Lung microvascular endothelial cell (primary cell): Measurements from ENCODE around the gene NCKAP5. TPM values are rescaled to one million over a fixed set of nuclear protein-coding genes. Genes with fewer than 3 reads are reported as not detected.

Experiments used
- DNase-seq, 2 donors: peaks; one replicate each; pipeline versions ENCODE4 v3.0.0 to v3.0.0-alpha.2; 2010; ENCODE audit warnings: low read depth in 2 of 2
- total RNA-seq: library from RNA; depleted of rRNA; stranded (reverse); fragments of >200 nt; gene quantifications from 2 replicates; pipeline ENCODE4 v1.2.1, GENCODE V29; 2014

Gene NCKAP5
- total RNA-seq, 1 donor from 2014 or later: under 0.01 TPM

DNA sequence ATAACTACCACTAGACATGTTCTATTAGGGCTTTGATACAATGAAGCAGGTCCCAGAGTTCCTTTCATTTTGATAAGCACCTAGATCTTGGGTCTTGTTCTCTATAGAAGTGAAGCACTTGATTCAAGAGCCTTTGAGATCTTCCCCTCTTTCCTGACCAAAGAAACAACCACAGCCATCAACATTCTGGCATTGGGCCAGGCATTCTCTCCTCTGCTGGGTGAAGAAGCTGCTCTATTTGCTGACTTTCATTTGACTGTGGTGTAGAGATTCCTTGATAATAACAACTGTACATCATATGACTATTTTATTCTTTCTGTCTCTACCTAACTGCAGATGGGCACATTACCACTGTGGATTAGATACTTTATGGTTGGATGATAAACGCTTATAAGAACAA is 801.7 kb downstream of the NCKAP5 start:
- no peak for DNase-seq

DNA sequence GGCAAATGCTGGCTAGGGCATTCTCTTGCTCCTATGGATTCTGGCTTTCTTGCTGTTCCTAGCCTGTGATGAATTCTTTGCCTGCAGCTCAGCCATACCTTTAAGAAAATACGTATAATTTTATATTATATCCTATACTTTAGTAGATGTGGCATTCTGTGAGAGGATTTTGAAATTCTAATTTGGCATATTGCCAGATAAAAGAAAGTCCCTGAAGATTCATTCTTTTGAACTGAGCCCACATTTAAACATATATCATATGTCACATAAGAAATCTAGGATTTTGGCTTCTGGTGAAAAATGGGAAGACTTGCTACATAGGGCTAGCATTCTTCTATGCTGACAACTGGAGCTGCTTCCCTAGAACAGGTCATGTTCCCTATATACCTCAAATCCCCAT is 806.8 kb downstream of the NCKAP5 start:
- no peak for DNase-seq

DNA sequence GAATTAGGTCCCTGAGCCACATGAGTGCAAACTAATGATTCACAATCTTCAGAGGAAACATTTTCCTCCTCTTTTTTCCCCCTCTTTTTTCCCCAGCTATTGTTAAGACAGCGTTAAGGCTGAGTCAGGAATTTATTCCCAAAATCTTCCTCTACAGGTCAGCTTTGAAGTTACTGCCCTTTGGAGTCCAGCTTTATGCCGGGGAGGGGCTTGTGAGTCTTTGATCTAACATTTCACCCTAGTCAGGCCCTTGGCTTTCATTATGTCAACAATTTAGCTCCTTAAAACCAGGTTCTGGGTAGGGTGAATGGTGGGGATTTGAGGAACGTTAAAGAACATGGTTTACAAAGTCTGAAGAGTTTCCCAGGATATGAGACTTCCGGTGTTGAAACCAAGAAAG is 807.3 kb downstream of the NCKAP5 start:
- DNase-seq: no peak

DNA sequence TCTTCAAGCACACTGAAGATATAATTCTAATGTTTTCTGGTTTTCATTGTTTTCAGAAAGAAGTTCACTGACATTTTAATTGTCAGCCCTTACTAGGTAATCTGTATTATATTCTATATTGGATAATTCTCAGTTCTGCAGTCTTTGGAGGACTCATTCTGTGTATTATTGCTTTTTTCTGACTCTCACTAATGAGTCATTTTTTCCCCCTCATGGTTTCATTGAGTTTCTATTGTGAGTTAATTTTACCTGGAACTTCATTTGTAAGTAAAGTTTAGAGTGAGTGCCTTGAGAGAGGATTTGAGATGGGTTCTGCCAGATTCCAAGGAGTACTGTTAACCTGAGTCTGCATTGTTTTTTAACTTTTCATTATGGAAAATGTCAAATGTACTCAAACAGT is 807.9 kb downstream of the NCKAP5 start:
- DNase-seq: no peak

DNA sequence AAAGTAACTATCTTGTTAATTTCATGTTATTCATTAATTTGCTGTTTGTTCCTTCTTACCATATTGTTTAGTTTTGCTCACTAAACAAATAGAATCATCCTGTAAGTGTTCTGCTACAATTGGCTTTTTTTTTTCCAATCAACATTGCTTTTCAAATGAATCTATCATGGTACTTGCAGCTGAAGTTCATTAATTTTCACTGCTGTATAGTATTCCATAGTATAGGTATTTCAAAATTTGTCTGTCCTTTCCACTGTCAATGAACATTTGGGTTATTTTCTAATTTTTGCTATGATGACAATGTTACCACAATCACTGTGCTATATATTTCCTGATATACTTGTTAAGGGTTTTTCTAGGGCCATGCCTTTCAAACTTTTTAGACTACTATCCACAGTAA is 809.3 kb downstream of the NCKAP5 start:
- no peak for DNase-seq

DNA sequence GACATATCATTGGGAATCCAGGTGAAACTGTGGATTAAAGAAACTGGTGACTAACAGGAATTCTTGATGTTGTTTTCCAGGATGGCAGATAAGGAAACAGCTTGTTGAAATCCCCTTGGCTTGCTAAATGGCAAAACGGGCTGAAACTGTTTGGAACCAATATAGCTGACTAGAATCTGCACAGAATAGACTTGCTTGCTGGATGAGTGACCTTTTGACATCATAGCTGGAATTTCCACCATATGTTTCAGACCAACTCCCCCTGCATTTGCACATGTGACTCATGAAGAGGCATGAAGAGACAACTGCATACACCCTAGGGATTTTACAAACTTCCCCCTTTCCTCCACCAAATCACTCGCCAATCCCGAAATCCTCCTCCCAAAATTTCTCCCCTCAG is 810.6 kb downstream of the NCKAP5 start:
- no peak for DNase-seq

DNA sequence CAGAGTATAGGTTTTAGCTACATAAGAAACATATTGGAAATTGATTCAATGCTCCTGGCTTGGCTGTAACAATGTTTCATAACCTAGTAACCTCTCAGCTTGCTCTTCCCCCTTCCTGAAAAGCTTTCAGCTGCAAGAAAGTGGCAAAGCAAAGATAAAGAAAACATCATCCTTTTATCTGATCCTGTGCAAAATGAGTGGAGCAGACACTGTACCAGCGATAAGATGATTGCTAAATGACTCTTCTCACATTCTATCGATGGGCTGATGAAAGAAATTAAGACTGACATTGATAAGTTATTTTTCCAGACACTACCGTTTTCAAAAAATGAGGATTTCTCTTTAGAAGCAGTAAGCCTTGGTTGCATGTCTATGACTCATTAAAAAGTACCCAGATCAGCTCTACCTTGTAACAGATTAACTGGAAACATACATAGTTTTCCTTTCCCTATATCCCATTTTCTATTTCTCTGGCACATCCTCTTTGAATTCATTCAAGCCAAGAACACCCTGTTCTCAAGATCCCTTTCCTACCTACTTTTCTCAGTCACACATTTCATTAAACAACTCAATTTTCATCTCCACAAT is 811.2 kb downstream of the NCKAP5 start:
- no peak for DNase-seq

DNA sequence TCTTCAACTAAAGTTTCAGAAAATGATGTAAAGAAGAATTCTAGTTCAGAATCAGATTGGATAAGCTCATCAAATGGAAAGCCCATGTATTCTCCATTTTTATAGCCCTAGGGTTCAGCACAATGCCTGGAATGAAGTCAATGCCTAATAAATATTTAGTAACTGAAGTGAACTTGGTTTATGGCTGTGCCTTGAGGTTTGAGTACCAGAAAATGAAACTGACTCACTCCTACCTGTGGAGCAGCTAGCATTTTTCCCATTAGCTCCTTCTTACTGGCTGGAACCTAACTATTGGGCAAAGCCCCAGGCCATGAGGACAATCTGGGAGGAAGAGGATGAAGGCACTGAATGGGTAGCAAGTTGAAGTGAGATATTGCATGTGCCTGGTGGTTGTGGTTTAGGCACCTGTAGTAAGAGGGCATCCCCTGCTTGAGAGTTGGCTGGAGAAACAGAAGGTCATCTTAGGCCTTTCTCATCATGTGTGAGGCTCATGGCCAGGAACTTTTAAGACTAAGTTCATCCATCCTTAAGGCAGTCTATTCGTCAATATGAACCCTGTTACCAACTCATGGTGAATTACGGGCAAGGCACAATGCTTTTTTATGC is 813.3 kb downstream of the NCKAP5 start:
- no peak for DNase-seq

DNA sequence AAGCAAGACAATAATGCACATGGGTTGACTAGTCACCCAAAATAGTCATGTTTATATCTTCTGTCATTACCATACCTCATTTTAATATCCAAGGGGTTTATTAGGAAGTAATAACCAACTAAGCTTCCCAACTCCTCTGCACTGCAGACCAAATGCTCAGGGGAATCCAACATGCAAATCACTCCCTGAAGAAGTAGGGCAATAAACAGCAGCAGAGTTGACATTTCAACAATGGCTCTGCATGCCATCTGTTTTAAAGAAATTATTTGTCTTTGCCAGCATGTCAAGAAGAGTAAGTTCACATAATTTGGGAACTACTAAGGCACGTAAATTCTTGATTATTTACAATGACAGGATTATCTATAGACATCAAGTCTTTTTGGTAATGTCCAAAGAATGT is 813.9 kb downstream of the NCKAP5 start:
- no peak for DNase-seq

DNA sequence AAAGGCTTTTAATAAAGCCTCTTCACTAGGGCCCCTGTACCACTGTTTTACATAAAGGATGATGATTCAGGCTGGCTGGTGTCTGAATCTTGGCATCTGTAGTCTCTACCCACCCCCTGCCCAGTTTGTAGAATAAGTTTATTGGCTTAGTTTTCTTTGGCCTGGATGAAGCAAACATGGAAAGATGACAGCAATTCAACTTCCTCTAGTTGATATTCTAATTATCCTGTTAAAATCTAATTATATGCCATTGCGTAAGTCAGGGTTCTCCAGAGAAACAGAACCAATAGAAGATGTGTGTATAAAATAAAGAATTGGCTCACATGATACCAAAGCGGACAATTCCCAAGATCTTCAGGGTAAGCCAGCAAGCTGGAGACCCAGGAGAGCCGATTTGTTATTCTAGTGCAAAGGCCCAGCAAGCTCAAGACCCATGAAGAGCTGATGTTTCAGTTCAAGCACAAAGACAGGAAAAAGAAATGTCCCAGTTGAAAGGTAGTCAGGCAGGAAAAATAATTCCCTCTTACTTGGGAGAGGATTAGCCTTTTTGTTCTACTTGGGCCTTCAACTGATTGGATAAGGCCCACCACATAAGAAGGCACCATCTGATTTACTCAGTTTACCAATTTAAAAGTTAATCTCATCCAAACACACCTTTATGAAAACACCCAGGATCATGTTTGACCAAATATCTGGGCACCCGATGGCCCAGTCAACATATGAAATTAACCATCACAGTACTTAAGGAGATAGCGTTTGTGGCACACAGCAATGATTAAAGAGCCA is 815.6 kb downstream of the NCKAP5 start:
- no peak for DNase-seq

DNA sequence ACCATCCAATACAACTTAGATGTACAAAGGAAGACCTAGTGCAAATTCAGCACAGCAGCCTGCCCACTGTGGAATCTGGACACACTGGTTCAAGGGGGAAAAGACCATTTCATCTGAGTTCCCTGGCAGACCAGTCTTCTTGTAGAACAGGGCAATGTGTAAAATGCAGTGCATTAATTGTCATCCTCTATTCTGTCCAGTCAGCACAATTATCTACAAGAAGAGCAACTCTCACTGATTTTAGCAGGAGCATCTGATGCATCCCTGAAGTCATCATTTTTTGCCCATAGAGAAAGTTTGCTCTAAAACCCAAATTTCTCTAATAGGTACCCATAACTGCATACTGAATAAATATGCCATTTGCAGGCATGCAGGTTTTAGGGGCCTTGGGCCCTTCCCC is 816.4 kb downstream of the NCKAP5 start:
- DNase-seq: no peak

DNA sequence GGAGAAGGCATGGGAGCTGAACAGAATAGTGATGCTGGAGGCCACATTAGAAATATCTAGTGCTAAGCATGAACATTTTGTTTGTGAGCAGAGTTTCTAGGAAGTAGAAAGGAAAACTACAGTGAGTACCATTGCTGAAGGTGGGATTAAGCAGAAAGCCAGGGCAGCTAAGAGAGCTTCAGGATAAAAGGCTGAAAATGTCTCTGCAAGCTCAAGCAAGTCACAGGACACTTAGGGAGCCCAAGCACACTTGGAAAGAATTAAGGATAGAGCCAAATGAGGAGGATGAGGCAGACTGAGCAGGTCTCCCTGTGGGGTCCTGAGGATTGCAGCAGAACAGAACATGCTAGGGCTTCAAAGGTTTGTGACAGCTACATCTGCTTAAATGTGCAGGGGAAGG is 817.7 kb downstream of the NCKAP5 start:
- DNase-seq: no peak

DNA sequence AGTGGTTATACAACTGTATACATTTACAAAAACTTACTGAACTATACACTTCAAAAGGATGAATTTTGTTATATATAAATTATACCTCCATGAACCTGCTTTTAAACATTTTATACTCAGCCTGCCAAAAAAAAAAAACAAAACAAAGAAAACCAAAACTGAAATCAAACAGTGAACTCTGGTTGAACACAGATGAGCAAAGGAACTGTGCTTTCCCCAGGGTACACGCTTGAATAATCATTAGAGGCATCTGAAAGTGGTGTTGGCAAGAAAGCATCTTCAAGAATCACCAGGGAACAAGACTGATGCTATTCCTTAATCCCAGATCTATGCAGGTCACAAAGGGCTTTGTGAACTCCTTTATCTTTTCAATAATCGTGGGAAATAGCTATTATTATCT is 821.2 kb downstream of the NCKAP5 start:
- no peak for DNase-seq

DNA sequence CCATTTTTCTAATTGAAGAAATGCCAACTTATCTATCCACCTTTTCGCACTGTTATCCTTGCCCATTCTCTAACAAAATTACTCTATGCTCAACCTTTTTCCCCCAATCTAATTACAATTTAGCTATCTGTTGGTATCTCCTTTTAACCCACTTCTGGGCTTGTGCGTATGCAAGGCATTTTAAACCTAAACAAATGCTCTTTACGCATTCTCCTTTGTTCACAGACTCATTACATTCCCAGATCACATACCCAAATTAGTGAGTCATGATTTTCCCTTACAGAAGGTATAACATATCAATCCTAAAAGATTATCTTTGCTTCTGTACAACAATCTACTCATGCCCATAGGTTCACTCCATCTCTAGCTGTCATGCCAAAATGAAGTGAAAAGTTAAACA is 826.5 kb downstream of the NCKAP5 start:
- DNase-seq: no peak

DNA sequence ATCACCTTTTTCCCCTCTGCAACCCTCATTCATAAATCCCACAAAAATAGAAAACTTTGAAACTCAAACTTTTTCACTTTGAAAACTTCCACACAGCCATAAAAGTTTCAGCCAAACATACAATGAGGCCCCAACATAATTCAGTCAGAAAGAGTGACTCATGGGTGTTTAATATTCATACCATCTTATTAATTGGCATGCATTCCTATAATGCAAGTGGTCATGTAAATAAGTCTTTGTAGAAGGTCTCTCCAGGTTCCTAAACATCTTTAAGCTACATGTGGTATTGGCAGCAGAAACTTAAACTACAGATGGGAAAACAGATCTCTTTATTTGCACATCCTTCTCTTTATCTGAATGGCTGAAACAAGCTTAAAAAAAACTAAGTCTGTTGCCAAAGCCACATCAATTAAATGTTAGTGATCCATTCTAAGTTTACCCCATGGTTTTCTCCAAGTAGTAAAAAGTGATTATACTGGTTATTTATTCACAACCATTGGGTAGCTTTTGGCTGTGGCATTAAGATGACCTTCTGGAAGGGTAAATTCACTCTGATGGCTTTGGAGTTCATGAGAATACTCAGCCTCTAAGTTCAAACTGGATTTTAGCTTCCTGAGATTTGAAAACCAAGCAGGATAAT is 828.1 kb downstream of the NCKAP5 start:
- DNase-seq: no peak

DNA sequence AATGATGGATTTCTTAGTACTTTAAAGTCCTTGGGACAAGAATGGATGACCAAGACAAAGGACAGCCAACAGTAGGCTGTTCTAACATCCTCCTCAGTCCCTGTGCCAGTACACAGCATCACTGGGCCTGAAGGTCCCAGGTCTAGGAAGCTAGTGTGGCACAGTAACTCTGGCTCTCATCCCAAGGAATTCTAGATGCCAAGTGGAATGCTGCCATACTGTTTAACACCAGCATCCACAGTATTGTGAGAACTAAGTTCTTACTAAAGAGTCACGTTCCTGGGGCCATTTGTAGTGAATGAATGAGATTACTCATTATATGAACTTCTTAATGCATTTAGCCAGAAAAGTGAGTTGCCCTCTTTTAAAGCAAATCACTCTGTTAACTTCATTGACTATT is 830.0 kb downstream of the NCKAP5 start:
- DNase-seq: no peak

DNA sequence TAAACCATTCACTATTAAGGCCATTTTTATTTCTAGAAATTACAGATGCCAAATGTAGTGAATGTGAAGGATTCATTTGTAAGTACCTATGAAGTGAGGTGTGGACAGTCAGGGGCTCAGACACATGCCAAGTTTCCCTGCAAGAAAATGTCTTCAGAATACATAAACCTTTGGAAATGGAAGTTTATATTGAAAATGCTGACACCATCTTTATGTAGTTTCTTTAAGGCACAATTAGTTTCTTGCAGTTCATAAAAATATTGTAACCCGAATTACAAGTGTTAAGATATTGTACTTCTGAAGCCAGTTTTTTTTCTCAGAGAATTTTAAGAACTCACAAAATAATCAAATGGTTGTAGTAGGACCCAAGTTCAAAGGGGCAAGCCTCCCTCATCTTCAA is 832.2 kb downstream of the NCKAP5 start:
- no peak for DNase-seq

DNA sequence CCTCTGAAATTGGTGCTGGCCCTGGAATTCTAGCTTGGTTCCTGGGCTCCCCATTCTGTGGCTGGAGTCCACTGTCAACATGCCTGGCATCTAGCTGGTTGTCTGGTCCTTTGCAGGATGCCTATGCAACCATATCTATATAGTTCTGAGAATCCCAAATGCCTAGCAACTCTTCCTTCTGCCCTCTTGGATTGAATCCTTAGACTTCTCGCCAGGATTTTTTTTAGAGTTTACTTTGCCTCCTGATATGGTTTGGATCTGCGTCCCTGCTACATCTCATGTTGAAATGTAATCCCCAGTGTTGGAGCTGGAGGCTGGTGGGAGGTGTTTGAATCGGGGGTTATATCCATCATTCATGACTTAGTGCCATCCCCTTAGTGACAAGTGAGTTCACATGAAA is 833.3 kb downstream of the NCKAP5 start:
- no peak for DNase-seq

DNA sequence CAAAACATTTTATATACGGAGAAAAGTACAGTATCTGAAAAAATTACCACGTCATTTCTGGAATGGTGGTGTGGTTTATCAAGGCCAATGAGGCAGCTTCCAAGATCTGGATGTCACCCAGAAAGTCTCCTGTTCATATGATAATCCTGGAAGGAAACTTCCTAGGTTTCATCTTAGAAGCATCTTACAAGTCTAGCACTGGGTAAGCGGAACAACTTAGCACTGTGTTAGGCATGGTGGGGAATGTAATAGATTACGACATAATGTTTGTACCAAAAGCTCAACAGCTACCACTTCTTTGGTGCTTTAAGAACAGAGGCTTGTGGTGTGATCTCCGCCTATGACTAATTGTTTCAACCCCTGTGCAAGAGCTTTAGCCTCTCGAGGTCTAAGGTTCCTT is 835.2 kb downstream of the NCKAP5 start:
- no peak for DNase-seq

DNA sequence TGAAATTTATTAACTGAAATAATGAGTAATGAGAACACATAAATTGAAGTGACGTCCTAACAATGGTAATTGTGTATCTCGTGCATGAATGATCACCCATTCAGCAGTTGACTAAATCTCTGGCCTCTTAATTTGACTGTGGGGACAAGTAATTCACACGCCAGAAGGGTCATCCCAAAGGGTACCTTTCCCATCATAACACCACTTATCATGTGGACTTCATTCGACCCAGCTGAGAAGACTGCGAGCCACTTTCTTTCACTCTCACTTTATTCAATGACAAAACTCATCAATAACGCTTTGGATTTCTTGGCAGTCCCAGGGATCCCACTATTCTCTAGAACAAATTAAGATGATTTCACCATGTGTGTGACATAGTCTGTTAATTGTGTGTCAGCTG is 835.6 kb downstream of the NCKAP5 start:
- DNase-seq: no peak

DNA sequence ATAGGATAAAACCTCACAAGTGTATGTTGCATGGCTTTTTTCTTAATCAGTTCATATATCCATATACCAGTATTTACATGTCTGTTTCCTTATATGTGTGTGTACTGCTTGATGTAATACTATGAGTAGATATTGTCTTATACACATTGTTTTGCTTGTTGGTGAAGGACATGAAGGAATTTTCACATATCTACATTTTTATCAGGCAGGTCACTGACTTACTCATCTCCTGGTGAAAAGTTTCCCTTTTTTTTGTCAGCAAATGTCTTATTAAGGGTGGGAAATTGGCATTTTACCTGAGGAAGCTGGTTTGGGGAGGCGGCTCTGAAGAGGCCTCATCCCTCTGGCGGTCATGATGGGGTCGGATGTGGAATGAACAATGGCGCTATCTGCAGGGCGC is 836.8 kb downstream of the NCKAP5 start:
- DNase-seq: no peak

DNA sequence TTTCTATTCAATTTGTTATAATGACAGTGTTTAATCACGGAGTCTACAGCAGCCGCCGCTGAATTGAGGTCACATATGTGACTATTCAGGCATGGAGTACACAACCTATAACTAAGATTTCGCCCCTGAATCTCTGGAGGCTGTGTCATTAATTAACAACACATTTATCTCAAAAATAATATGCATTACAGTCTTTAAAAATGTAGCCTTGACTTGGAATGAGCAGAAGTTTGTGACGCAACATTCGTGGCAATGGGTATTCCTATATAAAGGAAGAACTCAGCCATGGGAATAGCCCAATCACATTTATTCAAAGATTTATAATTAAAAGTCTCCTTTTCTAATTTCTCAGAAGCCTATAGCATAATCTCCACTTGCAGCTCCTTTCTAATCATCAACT is 837.7 kb downstream of the NCKAP5 start:
- DNase-seq: no peak

DNA sequence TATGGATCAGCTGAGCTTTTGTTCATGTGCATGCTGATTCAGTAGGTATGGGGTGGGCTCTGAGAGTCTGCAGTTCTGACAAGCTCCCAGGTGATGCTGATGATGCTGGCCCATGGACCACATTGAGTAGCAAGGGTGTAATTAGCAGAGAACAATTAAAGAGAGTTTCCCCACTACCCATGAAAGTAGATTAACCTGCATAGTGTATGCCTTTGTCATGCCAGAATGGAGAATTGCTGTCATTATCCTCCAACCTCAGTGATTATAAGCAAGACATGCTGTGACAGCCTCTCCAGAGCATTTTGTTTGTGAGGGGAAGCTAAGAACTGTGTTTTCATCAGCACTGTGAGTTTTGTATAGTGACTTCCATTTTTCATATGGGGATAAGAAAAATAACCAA is 838.7 kb downstream of the NCKAP5 start:
- DNase-seq: no peak
